Fibroblast of lung (primary cell): ENCODE results near the gene TBC1D12. TPM values are rescaled to one million over a fixed set of nuclear protein-coding genes. Genes with fewer than 3 reads are reported as not detected.

Experiments
- DNase-seq, 2 donors: peaks; one replicate each; pipeline versions ENCODE4 v3.0.0 to v3.0.0-alpha.2; 2010; ENCODE audit warnings: low read depth in 2 of 2
- H2AFZ ChIP-seq: 2 replicates; pipeline ENCODE4 v1.5.1; 2012; ENCODE audit warnings: low read length, control low read depth, inconsistent platforms
- H3K27ac ChIP-seq: 2 replicates; pipeline ENCODE4 v1.5.1; 2011; ENCODE audit warnings: low read length, control low read depth; ENCODE audit not compliant: insufficient read depth
- H3K27me3 ChIP-seq: 2 replicates; pipeline ENCODE4 v1.5.1; 2011; ENCODE audit warnings: mild to moderate bottlenecking, low read length; ENCODE audit not compliant: control insufficient read depth, insufficient read depth
- H3K36me3 ChIP-seq: 2 replicates; pipeline ENCODE4 v1.5.1; 2011; ENCODE audit warnings: low read length; ENCODE audit not compliant: control insufficient read depth, insufficient read depth
- H3K4me1 ChIP-seq: 2 replicates; pipeline ENCODE4 v1.5.1; 2011; ENCODE audit warnings: low read length; ENCODE audit not compliant: control insufficient read depth, insufficient read depth; ENCODE audit errors: extremely low read depth
- H3K4me2 ChIP-seq: 2 replicates; pipeline ENCODE4 v1.5.1; 2011; ENCODE audit warnings: low read length, control low read depth; ENCODE audit not compliant: insufficient read depth; ENCODE audit errors: extremely low read depth
- H3K4me3 ChIP-seq, 4 experiments: fragments of 200-600 bp in 1 of 4; sonication (generic) in 1 of 4; replicated peaks in 1 of 4; 2 replicates each; pipeline ENCODE4 v1.5.1; 2011 to 2016; ENCODE audit warnings: low read length in 4 of 4, low read depth in 3 of 4, mild to moderate bottlenecking in 3 of 4, control low read depth in 2 of 4, inconsistent platforms in 1 of 4, mixed read lengths in 1 of 4; ENCODE audit not compliant: insufficient read depth in 1 of 4; ENCODE audit errors: control extremely low read depth in 1 of 4
- H3K79me2 ChIP-seq: 2 replicates; pipeline ENCODE4 v1.5.1; 2012; ENCODE audit warnings: mild to moderate bottlenecking, low read length, inconsistent platforms; ENCODE audit not compliant: control insufficient read depth, insufficient read depth
- H3K9ac ChIP-seq: 2 replicates; pipeline ENCODE4 v1.5.1; 2011; ENCODE audit warnings: mild to moderate bottlenecking, low read length, control low read depth; ENCODE audit not compliant: insufficient read depth
- H3K9me3 ChIP-seq: 2 replicates; pipeline ENCODE4 v1.5.1; 2012; ENCODE audit warnings: low read depth, low read length; ENCODE audit not compliant: control insufficient read depth, insufficient read depth
- H4K20me1 ChIP-seq: 2 replicates; pipeline ENCODE4 v1.5.1; 2011; ENCODE audit warnings: low read length; ENCODE audit not compliant: control insufficient read depth, insufficient read depth; ENCODE audit errors: extremely low read depth
- CTCF ChIP-seq, 2 donors: IDR thresholded peaks in 1 of 2; conservative IDR thresholded peaks in 1 of 2; 1 replicate in 1 of 2; 2 replicates in 1 of 2; pipeline ENCODE4 v1.5.1; 2011 to 2012; ENCODE audit warnings: low read length in 2 of 2, control low read depth in 1 of 2, inconsistent platforms in 1 of 2, low read depth in 1 of 2, mild to moderate bottlenecking in 1 of 2
- EZH2 ChIP-seq: IDR thresholded peaks from 2 replicates; pipeline ENCODE4 v1.5.1; 2012; ENCODE audit warnings: low read length, control low read depth, mild to moderate bottlenecking; ENCODE audit errors: missing control alignments
- polyA plus RNA-seq, 2 donors: library from polyadenylated mRNA; depleted of rRNA in 1 of 2; stranded (reverse) in 1 of 2; unstranded in 1 of 2; fragments of >200 nt; gene quantifications; 2 replicates each; pipeline ENCODE4 v1.2.1, GENCODE V29; 2011 to 2012; ENCODE audit warnings: missing spikeins in 1 of 2
- total RNA-seq: library from RNA; depleted of rRNA; stranded (reverse); fragments of >200 nt; gene quantifications from 2 replicates; pipeline ENCODE4 v1.2.1, GENCODE V29; 2014

TBC1D12 gene
- total and polyA plus RNA-seq, 2 donors (not counting 1 experiment from before 2014, with no cell fraction given) = 7.8 to 13.9 TPM

DNA sequence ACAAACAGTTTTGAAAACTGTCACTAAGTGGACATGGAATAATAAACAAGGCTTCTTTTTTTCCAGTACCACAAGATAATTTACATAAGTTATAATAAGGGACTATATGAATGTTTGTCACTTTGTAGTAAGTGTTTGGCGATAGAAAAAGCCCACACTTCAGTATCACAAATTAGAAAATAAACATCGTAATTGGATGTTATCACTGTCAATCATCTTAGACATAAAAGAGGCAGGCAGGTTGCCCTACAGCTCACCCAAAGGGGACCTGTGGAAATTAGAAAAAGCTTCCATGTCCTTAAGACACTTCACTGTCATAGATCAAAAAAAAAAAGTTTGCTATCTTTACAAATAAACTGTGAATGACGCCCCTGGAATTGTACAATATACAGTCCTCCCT, 36.0 kb upstream of the TBC1D12 start:
- Histone ChIP-seq H3K4me3 (no peak overlapping the region), H3K4me1 (no peaks in the 10 kb centered on the region), H2AFZ (no peak overlapping the region), H3K79me2 (peaks cover 9% of the 10 kb centered on the region), H3K27ac (no peak overlapping the region), H3K27me3 (no peaks in the 10 kb centered on the region), H4K20me1 (no peaks in the 10 kb centered on the region), H3K4me2 (no peak overlapping the region), H3K9ac (no peak overlapping the region), H3K36me3 (no peaks in the 10 kb centered on the region), H3K9me3 (no peaks in the 10 kb centered on the region)
- no peak for DNase-seq
- TF ChIP-seq EZH2 = no peak
- no peak for TF ChIP-seq CTCF (conservative IDR thresholded peaks at IDR 0.05 in 1 of 2, IDR thresholded peaks at IDR 0.05 in 1 of 2; ENCODE audit: low read depth in 1 of 2, low read length in 2 of 2)

GRCh38 chr10:94370501-94370900, 31.8 kb upstream of the TBC1D12 start:
- H3K27ac ChIP-seq = no peak overlapping the region
- TF ChIP-seq EZH2 (no peak), CTCF (conservative IDR thresholded peaks at IDR 0.05 in 1 of 2, IDR thresholded peaks at IDR 0.05 in 1 of 2; ENCODE audit: low read depth in 1 of 2, low read length in 2 of 2) (no peak)
- no peak for DNase-seq

DNA sequence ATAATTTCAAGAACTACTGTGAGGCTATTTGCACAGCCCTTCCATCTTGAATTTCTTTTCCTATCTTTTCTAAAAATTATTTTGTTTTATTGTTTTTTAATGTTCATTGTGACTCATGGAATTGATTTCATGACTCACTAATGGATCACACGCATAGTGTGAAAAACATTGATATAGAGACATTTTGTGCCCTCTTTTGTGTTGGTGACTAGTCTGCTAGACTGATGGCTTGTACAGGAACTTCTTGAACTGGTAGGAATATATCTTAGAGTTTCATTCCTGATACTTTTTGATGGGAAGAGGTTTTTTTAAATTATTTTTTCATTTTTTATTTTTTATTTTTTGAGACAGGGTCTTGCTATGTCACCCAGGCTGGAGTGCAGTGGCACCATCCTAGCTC, 27.0 kb upstream of the TBC1D12 start:
- Histone ChIP-seq H3K4me2 (no peak overlapping the region), H3K4me1 (no peaks in the 10 kb centered on the region), H3K27me3 (no peaks in the 10 kb centered on the region), H3K9ac (no peak overlapping the region), H3K36me3 (no peaks in the 10 kb centered on the region), H3K9me3 (no peaks in the 10 kb centered on the region), H3K27ac (no peak overlapping the region), H2AFZ (no peak overlapping the region), H4K20me1 (no peaks in the 10 kb centered on the region), H3K4me3 (no peak overlapping the region), H3K79me2 (no peaks in the 10 kb centered on the region)
- no peak for DNase-seq
- TF ChIP-seq EZH2 (no peak), CTCF (conservative IDR thresholded peaks at IDR 0.05 in 1 of 2, IDR thresholded peaks at IDR 0.05 in 1 of 2; ENCODE audit: low read depth in 1 of 2, low read length in 2 of 2) (no peak)

More at GRCh38 chr10:94370501-94370900, 31.8 kb upstream of the TBC1D12 start:
- H4K20me1 ChIP-seq = no peaks in the 10 kb centered on the region
- no peaks in the 10 kb centered on the region for H3K27me3 ChIP-seq
- H3K9me3 ChIP-seq = no peaks in the 10 kb centered on the region
- H3K9ac ChIP-seq = no peak overlapping the region
- no peaks in the 10 kb centered on the region for H3K4me1 ChIP-seq
- H3K4me3 ChIP-seq = no peak overlapping the region
- H2AFZ ChIP-seq = no peak overlapping the region
- H3K4me2 ChIP-seq = no peak overlapping the region
- H3K79me2 ChIP-seq = no peaks in the 10 kb centered on the region
- no peaks in the 10 kb centered on the region for H3K36me3 ChIP-seq
